HUES48 (cell line): ENCODE data around the gene MLXIPL.
"Not testable (repeated sequence)": the region's sequence is repeated elsewhere in the genome, so short reads cannot be mapped to it uniquely, and the experiment has no call there.

ENCODE experiments used
- H3K27ac ChIP-seq: one replicate; pipeline ENCODE4 v1.7.0; 2013; ENCODE audit warnings: low read depth, low read length, inconsistent platforms
- H3K27me3 ChIP-seq: 2 replicates; pipeline ENCODE4 v1.6.1; 2013; ENCODE audit warnings: mild to moderate bottlenecking, low read length; ENCODE audit not compliant: control insufficient read depth, insufficient read depth
- H3K36me3 ChIP-seq: 2 replicates; pipeline ENCODE4 v1.6.1; 2013; ENCODE audit warnings: low read length; ENCODE audit not compliant: control insufficient read depth, insufficient read depth
- H3K4me1 ChIP-seq: 2 replicates; pipeline ENCODE4 v1.6.1; 2013; ENCODE audit warnings: mild to moderate bottlenecking, low read length; ENCODE audit not compliant: control insufficient read depth, insufficient read depth
- H3K4me3 ChIP-seq: 2 replicates; pipeline ENCODE4 v1.5.1; 2013; ENCODE audit warnings: mild to moderate bottlenecking, low read depth, low read length
- H3K9ac ChIP-seq: 2 replicates; pipeline ENCODE4 v1.6.1; 2013; ENCODE audit warnings: mild to moderate bottlenecking, low read depth, low read length, moderate library complexity
- H3K9me3 ChIP-seq: 2 replicates; pipeline ENCODE4 v1.6.1; 2013; ENCODE audit warnings: low read length; ENCODE audit not compliant: control insufficient read depth, insufficient read depth

The MLXIPL gene

GRCh38 chr7:73622909-73623797, 1.2 kb downstream of the MLXIPL start:
- Histone ChIP-seq H3K4me1 (no peaks in the 10 kb centered on the region), H3K9me3 (no peaks in the 10 kb centered on the region), H3K36me3 (no peaks in the 10 kb centered on the region), H3K4me3 (peak overlapping the region; percentile 78), H3K27me3 (peaks cover 12% of the 10 kb centered on the region), H3K9ac (no peak overlapping the region), H3K27ac (no peak overlapping the region)

GRCh38 chr7:73622527-73622908, 1.8 kb downstream of the MLXIPL start:
- Histone ChIP-seq H3K27ac (no peak overlapping the region), H3K9me3 (no peaks in the 10 kb centered on the region), H3K9ac (no peak overlapping the region), H3K4me1 (no peaks in the 10 kb centered on the region), H3K36me3 (no peaks in the 10 kb centered on the region), H3K4me3 (peak overlapping the region; percentile 78), H3K27me3 (peaks cover 12% of the 10 kb centered on the region)

DNA sequence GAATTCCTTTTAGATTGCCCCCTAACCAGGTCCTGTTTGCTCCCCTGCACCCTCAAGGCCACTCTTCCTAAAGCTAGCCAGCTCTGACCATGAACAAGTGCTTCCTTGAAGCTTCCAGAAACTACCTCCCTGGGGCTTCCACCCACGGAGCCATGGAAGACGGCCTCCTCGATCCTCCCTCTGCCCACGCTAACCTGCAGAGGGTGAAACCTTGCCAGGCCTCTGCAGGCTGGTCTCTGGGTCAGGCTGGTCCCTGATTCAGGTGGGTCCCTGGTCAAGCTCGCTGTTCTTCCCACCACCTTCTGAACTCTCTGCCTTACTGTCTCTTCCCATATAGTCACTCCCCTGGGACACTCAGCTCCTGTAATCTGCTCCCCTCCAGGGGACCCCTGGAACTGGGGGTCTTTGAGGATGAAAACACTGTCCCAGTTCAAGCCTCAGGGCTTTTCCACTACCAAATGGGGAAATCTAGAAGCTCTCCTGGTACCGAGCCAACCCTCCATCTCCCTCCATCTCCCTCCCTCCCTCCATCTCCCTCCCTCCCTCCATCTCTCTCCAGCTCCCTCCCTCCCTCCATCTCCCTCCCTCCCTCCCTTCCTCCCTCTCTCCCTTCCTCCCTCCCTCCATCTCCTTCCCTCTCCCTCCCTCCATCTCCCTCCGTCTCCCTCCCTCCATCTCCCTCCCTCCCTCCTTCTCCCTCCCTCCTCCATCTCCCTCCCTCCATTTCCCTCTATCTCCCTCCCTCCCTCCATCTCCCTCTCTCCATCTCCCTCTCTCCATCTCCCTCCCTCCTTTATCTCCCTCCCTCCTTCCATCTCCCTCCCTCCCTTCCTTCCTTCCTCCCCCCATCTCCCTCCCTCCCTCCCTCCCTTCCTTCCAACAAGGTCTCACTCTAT, 2.9 kb downstream of the MLXIPL start:
- H3K27ac ChIP-seq = no peak overlapping the region
- H3K9ac ChIP-seq = no peak overlapping the region
- H3K4me3 ChIP-seq = no peak overlapping the region
- H3K9me3 ChIP-seq = no peaks in the 10 kb centered on the region
- no peaks in the 10 kb centered on the region for H3K4me1 ChIP-seq
- H3K27me3 ChIP-seq = peaks cover 12% of the 10 kb centered on the region
- no peaks in the 10 kb centered on the region for H3K36me3 ChIP-seq

- H3K9me3 ChIP-seq, H3K9ac ChIP-seq, H3K4me3 ChIP-seq, H3K4me1 ChIP-seq, H3K36me3 ChIP-seq, H3K27ac ChIP-seq: not testable (repeated sequence)
- H3K27me3 ChIP-seq = peaks cover 12% of the 10 kb centered on the region
These were observed 4.9 kb downstream of the MLXIPL start for GRCh38 chr7:73619394-73619793.

DNA sequence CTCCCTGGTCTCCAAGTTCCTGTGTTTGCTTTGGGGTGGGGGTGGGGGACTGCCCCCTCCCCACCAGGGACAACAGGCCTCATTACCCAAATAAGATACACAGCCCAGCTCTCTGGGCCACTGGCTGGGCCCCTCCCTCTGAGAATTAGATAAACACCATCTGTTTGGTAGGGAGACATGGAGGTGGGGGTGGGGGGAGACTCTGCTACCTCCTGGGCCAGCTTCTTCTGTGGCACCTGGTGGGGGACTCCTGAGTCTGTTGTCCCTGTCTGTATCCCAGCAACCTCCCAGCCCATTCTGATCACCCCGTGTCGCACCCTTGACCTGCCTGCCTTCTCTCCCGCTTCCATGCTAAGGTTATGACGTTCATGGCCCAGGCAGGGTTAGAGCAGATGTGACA, 5.8 kb downstream of the MLXIPL start:
- H3K27me3 ChIP-seq = peaks cover 5% of the 10 kb centered on the region
- H3K9me3 ChIP-seq = no peaks in the 10 kb centered on the region
- H3K36me3 ChIP-seq = no peaks in the 10 kb centered on the region
- no peak overlapping the region for H3K27ac ChIP-seq
- no peaks in the 10 kb centered on the region; the same call in 1 of the 2 replicates for H3K4me1 ChIP-seq
- no peak overlapping the region for H3K9ac ChIP-seq
- no peak overlapping the region for H3K4me3 ChIP-seq

- H3K36me3 ChIP-seq, H3K9me3 ChIP-seq, H3K27me3 ChIP-seq, H3K27ac ChIP-seq, H3K9ac ChIP-seq, H3K4me1 ChIP-seq, H3K4me3 ChIP-seq: not testable (repeated sequence)
These were observed 6.8 kb downstream of the MLXIPL start for GRCh38 chr7:73617520-73617919.

DNA sequence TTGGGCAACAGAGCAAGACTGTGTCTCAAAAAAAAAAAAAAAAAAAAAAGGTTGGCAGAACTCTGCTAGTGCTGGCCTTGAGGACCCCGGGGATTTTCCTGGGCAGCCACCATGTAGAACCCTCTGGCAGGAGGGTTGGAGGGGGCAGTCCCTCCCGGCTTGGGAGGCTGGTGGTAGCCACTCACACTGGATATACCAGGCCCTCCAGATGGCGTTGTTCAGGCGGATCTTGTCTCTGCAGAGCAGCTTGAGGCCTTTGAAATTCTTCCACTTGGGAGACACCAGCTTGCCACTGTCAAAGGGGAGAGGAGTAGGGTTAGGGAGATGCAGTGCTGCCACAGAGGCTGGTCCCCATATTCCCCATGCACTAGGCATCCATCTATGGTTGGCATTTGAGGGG, 8.4 kb downstream of the MLXIPL start:
- no peak overlapping the region for H3K4me3 ChIP-seq
- H3K9ac ChIP-seq = no peak overlapping the region
- H3K9me3 ChIP-seq = no peaks in the 10 kb centered on the region
- no peak overlapping the region for H3K27ac ChIP-seq
- H3K27me3 ChIP-seq = no peaks in the 10 kb centered on the region
- peaks cover 2% of the 10 kb centered on the region for H3K4me1 ChIP-seq
- H3K36me3 ChIP-seq = no peaks in the 10 kb centered on the region

DNA sequence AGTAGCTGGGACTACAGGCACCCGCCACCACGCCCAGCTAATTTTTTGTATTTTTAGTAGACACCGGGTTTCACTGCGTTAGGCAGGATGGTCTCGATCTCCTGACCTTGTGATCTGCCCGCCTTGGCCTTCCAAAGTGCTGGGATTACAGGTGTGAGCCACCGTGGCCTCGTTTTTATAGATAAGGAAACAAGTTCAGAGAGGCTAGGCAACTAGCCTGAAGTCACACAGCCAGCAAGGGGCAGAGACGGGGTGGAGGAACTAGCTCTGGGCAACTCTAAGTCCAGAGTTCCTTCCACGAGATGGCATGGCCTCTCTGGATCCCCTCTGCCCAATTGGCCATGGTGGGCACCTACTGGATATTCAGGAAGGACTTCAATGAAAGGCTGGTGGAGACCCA, 9.4 kb downstream of the MLXIPL start:
- H3K9ac ChIP-seq, H3K27me3 ChIP-seq, H3K4me1 ChIP-seq, H3K27ac ChIP-seq, H3K36me3 ChIP-seq, H3K4me3 ChIP-seq, H3K9me3 ChIP-seq: not testable (repeated sequence)

GRCh38 chr7:73613954-73614735, 10.2 kb downstream of the MLXIPL start:
- H3K27me3 ChIP-seq = no peaks in the 10 kb centered on the region
- no peak overlapping the region for H3K4me3 ChIP-seq
- no peaks in the 10 kb centered on the region for H3K9me3 ChIP-seq
- peaks cover 2% of the 10 kb centered on the region for H3K4me1 ChIP-seq
- H3K9ac ChIP-seq = no peak overlapping the region
- no peaks in the 10 kb centered on the region for H3K36me3 ChIP-seq
- no peak overlapping the region for H3K27ac ChIP-seq

DNA sequence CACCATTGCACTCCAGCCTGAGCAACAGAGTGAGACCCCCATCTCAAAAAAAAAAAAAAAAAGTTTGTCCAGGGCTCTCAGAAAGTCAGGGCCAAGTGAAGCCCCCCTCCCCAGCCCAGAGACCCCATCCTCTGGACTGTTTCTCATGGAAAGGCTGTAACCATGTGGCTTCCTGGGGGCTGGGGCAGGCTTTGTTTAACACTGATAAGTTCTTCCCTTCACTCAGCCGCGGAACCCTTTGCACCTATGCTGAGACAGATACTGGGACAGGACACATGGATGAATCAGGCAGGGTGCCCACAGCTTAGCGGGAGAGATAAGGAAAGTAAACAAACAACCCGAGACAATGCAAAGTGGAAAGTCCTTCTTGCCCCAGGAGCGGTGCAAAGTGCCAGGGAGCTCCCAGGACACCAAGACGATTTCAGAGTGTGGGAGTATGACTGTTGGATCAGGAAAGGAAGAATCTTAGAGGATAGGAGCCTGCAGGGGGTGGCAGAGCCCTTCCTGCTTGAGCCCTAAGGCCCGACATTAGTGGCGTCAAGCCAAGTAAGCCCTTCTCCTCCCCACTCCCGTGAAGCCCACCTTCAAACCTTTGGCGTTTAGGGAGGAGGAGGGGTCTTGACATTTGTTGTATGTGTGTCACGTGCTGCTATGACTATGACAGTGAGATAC, 11.6 kb downstream of the MLXIPL start:
- Histone ChIP-seq H3K4me3 (no peak overlapping the region), H3K27me3 (no peaks in the 10 kb centered on the region), H3K9me3 (no peaks in the 10 kb centered on the region), H3K27ac (no peak overlapping the region), H3K4me1 (peaks cover 2% of the 10 kb centered on the region), H3K36me3 (no peaks in the 10 kb centered on the region), H3K9ac (no peak overlapping the region)
